Activated naive CD4-positive, alpha-beta T cell treated with anti-CD3 and anti-CD28 coated beads, Interleukin-2, amount 50 U/mL, for 24 hours (primary cell): ENCODE measurements around the gene SLC25A26.
"Not testable (repeated sequence)": the region's sequence is repeated elsewhere in the genome, so short reads cannot be mapped to it uniquely, and the experiment has no call there.

Experiments
- H3K27ac Mint-ChIP-seq: one replicate; pipeline ENCODE4 v1.8.0; 2021; ENCODE audit warnings: mild to moderate bottlenecking, mixed read lengths
- H3K27me3 Mint-ChIP-seq: one replicate; pipeline ENCODE4 v1.8.0; 2021; ENCODE audit warnings: mixed read lengths
- H3K36me3 Mint-ChIP-seq: one replicate; pipeline ENCODE4 v1.8.0; 2021; ENCODE audit warnings: mixed read lengths
- H3K4me1 Mint-ChIP-seq: one replicate; pipeline ENCODE4 v1.8.0; 2021; ENCODE audit warnings: mixed read lengths
- H3K4me3 Mint-ChIP-seq: one replicate; pipeline ENCODE4 v1.8.0; 2021; ENCODE audit warnings: mild to moderate bottlenecking, mixed read lengths
- H3K9me3 Mint-ChIP-seq: one replicate; pipeline ENCODE4 v1.8.0; 2021; ENCODE audit warnings: mixed read lengths

The SLC25A26 gene

GRCh38 chr3:66208189-66208588 lies 12.6 kb upstream of the SLC25A26 start:
- Mint-ChIP-seq H3K9me3 (no peaks in the 10 kb centered on the region), H3K4me1 (no peaks in the 10 kb centered on the region), H3K27me3 (peaks cover 1% of the 10 kb centered on the region), H3K36me3 (no peaks in the 10 kb centered on the region), H3K27ac (no peak overlapping the region), H3K4me3 (no peak overlapping the region)

- Mint-ChIP-seq H3K27me3 (peaks cover 1% of the 10 kb centered on the region), H3K27ac (no peak overlapping the region), H3K4me3 (no peak overlapping the region), H3K36me3 (no peaks in the 10 kb centered on the region), H3K9me3 (no peaks in the 10 kb centered on the region), H3K4me1 (no peaks in the 10 kb centered on the region)
Measured at GRCh38 chr3:66210687-66211295, 10.0 kb upstream of the SLC25A26 start.

DNA sequence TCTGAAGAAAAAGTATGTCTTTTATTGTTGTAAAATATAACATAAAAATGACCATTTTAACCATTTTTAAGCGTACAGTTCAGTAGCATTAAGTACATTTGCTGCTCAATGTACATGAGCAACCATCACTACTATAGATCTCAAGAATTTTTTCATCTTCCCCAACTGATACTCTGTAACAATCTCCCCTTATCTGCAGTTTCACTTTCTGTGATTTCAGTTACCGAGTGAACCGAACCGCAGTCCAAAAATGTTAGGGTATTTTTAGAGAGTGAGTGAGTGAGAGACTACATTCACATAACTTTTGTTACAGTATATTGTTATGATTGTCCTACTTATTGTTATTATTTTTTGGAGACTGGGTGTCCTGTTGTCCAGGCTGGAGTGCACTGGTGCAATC lies 9.0 kb upstream of the SLC25A26 start:
- Mint-ChIP-seq H3K36me3 (no peaks in the 10 kb centered on the region), H3K4me3 (no peak overlapping the region), H3K9me3 (no peaks in the 10 kb centered on the region), H3K27me3 (peaks cover 1% of the 10 kb centered on the region), H3K27ac (no peak overlapping the region), H3K4me1 (no peaks in the 10 kb centered on the region)

- peaks cover 1% of the 10 kb centered on the region for H3K27me3 Mint-ChIP-seq
- H3K27ac Mint-ChIP-seq, result no peak overlapping the region
- no peaks in the 10 kb centered on the region for H3K9me3 Mint-ChIP-seq
- peaks cover 8% of the 10 kb centered on the region for H3K4me1 Mint-ChIP-seq
- no peak overlapping the region for H3K4me3 Mint-ChIP-seq
- no peaks in the 10 kb centered on the region for H3K36me3 Mint-ChIP-seq
Measured at GRCh38 chr3:66215106-66215505, 5.7 kb upstream of the SLC25A26 start.

- Mint-ChIP-seq H3K9me3 (no peaks in the 10 kb centered on the region), H3K27ac (no peak overlapping the region), H3K27me3 (no peaks in the 10 kb centered on the region), H3K4me1 (peaks cover 50% of the 10 kb centered on the region), H3K36me3 (peaks cover 10% of the 10 kb centered on the region), H3K4me3 (peak overlapping the region; percentile 49)
Measured at GRCh38 chr3:66220066-66220465, 735 bp upstream of the SLC25A26 start.

- no peaks in the 10 kb centered on the region for H3K27me3 Mint-ChIP-seq
- peak overlapping the region; percentile 49 for H3K4me3 Mint-ChIP-seq
- no peaks in the 10 kb centered on the region for H3K9me3 Mint-ChIP-seq
- peaks cover 82% of the 10 kb centered on the region for H3K4me1 Mint-ChIP-seq
- peak overlapping the region; percentile 91 for H3K27ac Mint-ChIP-seq
- H3K36me3 Mint-ChIP-seq, result peaks cover 22% of the 10 kb centered on the region
Measured at GRCh38 chr3:66224220-66224619, 3.4 kb downstream of the SLC25A26 start.

DNA sequence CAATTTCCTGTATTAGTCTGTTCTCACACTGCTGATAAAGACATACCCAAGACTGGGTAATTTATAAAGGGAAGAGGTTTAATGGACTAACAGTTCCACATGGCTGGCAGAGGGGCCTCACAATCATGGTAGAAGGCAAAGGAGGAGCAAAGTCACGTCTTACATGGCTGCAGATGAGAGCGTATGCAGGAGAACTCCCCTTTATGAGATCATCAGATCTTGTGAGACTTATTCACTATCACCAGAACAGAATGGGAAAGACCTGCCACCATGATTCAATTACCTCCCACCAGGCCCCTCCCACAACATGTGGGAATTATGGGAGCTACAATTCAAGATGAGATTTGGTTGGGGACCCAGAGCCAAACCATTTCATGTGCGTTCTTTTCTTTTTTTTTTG lies 5.3 kb downstream of the SLC25A26 start:
- H3K27ac Mint-ChIP-seq, H3K4me3 Mint-ChIP-seq, H3K9me3 Mint-ChIP-seq, H3K27me3 Mint-ChIP-seq: not testable (repeated sequence)
- Mint-ChIP-seq H3K36me3 (peaks cover 30% of the 10 kb centered on the region), H3K4me1 (peaks cover 81% of the 10 kb centered on the region)

GRCh38 chr3:66227051-66227450 lies 6.2 kb downstream of the SLC25A26 start:
- no peak overlapping the region for H3K4me3 Mint-ChIP-seq
- H3K27ac Mint-ChIP-seq, result peak overlapping the region; percentile 32
- H3K4me1 Mint-ChIP-seq, result peaks cover 75% of the 10 kb centered on the region
- peaks cover 30% of the 10 kb centered on the region for H3K36me3 Mint-ChIP-seq
- no peaks in the 10 kb centered on the region for H3K27me3 Mint-ChIP-seq
- no peaks in the 10 kb centered on the region for H3K9me3 Mint-ChIP-seq

GRCh38 chr3:66227915-66228314 lies 7.1 kb downstream of the SLC25A26 start:
- peaks cover 7% of the 10 kb centered on the region for H3K9me3 Mint-ChIP-seq
- no peaks in the 10 kb centered on the region for H3K27me3 Mint-ChIP-seq
- peaks cover 73% of the 10 kb centered on the region for H3K4me1 Mint-ChIP-seq
- H3K4me3 Mint-ChIP-seq, result no peak overlapping the region
- peaks cover 35% of the 10 kb centered on the region for H3K36me3 Mint-ChIP-seq
- peak overlapping the region; percentile 9 for H3K27ac Mint-ChIP-seq

DNA sequence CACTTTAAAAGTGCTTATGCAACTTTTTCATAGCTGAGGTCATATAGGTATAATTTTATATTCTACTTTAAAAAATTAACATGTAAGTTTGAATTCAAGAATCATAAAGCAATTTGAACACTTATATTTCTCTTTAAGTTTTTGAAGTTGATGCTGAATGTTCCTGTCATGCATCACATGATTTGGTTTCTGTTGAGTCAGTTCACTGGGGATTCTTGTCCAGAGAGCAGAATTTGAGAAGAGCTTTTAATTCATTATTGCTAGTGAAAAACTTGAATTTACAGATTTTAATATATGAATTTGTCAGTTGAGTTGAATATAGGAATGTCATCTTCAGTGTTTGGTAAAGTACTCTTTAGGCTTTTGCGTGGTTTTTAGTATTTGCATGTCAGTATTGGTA lies 7.9 kb downstream of the SLC25A26 start:
- Mint-ChIP-seq H3K4me1 (peaks cover 65% of the 10 kb centered on the region), H3K27me3 (no peaks in the 10 kb centered on the region), H3K4me3 (no peak overlapping the region), H3K27ac (no peak overlapping the region), H3K9me3 (peaks cover 7% of the 10 kb centered on the region), H3K36me3 (peaks cover 36% of the 10 kb centered on the region)

GRCh38 chr3:66229931-66230330 lies 9.1 kb downstream of the SLC25A26 start:
- no peak overlapping the region for H3K4me3 Mint-ChIP-seq
- H3K27me3 Mint-ChIP-seq, result no peaks in the 10 kb centered on the region
- peak overlapping the region; percentile 10 for H3K27ac Mint-ChIP-seq
- H3K36me3 Mint-ChIP-seq, result peaks cover 38% of the 10 kb centered on the region
- H3K9me3 Mint-ChIP-seq, result peaks cover 11% of the 10 kb centered on the region
- H3K4me1 Mint-ChIP-seq, result peaks cover 55% of the 10 kb centered on the region

GRCh38 chr3:66233033-66233432 lies 12.2 kb downstream of the SLC25A26 start:
- peaks cover 42% of the 10 kb centered on the region for H3K36me3 Mint-ChIP-seq

DNA sequence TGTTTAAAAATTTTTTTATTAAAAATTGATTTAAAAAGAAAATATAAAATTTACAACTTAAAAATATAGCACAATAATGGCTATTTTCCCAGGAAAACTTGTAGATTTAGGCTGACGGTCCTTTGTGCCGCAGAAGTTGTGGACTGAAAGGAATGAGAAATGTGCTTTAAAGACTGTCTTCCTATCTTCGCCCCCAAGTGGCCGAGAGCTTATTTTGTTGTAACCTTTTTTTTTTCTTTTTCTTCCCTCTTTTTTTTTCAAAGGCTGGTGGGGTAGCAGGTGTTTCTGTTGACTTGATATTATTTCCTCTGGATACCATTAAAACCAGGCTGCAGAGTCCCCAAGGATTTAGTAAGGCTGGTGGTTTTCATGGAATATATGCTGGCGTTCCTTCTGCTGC lies 15.5 kb downstream of the SLC25A26 start:
- H3K4me3 Mint-ChIP-seq, result no peak overlapping the region
- H3K4me1 Mint-ChIP-seq, result peaks cover 30% of the 10 kb centered on the region
- no peaks in the 10 kb centered on the region for H3K27me3 Mint-ChIP-seq
- H3K27ac Mint-ChIP-seq, result no peak overlapping the region
- peaks cover 49% of the 10 kb centered on the region for H3K36me3 Mint-ChIP-seq
- H3K9me3 Mint-ChIP-seq, result peaks cover 33% of the 10 kb centered on the region

More at GRCh38 chr3:66233033-66233432, 12.2 kb downstream of the SLC25A26 start:
- Mint-ChIP-seq H3K4me3 (no peak overlapping the region), H3K27me3 (no peaks in the 10 kb centered on the region), H3K4me1 (peaks cover 33% of the 10 kb centered on the region), H3K27ac (no peak overlapping the region), H3K9me3 (peaks cover 19% of the 10 kb centered on the region)

DNA sequence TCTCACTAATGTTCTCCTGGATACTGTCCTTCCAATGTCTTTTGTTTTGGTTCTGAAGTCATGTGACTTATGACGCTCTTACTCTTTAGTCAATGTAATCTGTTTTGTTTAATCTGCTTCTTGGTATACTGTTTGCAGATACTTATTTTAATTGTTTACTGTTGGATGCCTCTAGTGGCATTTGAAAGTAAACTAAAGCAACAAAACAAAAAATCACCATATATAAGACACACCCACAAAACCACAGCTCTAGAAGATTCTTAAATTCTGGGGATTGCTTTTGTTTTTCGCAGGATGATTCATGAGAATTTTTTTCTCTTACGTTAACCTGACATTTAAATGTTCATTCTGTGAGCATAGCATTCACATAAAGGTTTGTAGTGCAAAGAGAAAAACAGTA lies 16.8 kb downstream of the SLC25A26 start:
- H3K27ac Mint-ChIP-seq, result no peak overlapping the region
- peaks cover 29% of the 10 kb centered on the region for H3K9me3 Mint-ChIP-seq
- peaks cover 34% of the 10 kb centered on the region for H3K4me1 Mint-ChIP-seq
- H3K36me3 Mint-ChIP-seq, result peaks cover 47% of the 10 kb centered on the region
- no peak overlapping the region for H3K4me3 Mint-ChIP-seq
- no peaks in the 10 kb centered on the region for H3K27me3 Mint-ChIP-seq

DNA sequence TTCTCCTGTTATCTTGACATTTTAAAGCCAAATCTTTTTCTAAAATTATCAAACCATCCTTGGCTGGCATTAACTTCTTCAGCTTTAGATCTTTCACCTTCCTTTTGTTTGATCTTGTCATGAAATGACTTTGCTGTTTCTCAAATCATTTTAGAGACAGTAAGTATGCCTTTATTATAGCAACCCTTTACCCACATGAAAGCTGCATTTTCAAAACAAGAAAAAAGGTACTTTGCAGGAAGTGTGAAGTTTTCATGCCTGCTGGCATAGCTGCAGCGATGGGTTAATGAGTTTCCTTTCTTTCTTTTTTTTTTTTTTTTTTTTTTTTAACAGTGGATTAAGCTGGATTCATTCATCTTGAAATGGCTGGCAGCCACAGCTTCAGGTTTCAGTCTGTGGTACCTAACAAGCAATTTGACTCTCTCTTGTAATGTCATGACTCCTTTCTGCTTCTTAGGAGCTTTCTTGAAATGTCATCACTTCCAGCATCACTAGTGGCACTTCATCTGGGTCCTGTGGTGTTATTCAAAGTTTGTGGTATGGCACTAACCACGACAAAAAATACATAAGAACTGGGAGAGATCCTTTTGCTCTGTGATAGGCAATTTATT lies 18.8 kb downstream of the SLC25A26 start:
- Mint-ChIP-seq H3K4me3 (peak overlapping the region; percentile 5), H3K4me1 (peaks cover 34% of the 10 kb centered on the region), H3K27ac (peak overlapping the region; percentile 88), H3K27me3 (no peaks in the 10 kb centered on the region), H3K9me3 (peaks cover 25% of the 10 kb centered on the region), H3K36me3 (peaks cover 46% of the 10 kb centered on the region)

DNA sequence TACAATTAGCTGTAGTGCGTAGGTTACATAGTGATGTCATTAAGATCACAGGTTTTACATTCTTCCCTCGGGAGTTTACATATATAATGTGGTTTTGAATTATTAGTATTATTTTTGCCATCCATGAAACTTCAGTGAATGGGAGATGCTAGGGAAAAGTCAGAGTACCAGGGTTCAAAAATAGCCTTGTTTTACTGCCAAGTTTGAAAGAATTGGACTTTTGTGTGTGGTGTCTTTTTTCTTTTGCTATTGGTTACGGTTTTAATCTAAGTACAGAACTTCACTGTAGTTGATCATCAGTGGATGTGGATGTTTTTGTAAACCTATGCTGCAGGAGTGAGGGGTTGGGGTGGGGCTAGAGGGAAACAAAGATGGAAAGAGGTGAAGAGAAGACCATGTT lies 20.7 kb downstream of the SLC25A26 start:
- H3K9me3 Mint-ChIP-seq, result peaks cover 20% of the 10 kb centered on the region
- H3K27me3 Mint-ChIP-seq, result no peaks in the 10 kb centered on the region
- H3K4me1 Mint-ChIP-seq, result peaks cover 28% of the 10 kb centered on the region
- no peak overlapping the region for H3K27ac Mint-ChIP-seq
- no peak overlapping the region for H3K4me3 Mint-ChIP-seq
- H3K36me3 Mint-ChIP-seq, result peaks cover 43% of the 10 kb centered on the region
